22Rv1 (cell line): ENCODE measurements around the gene WDR48.

ENCODE experiments used
- CTCF ChIP-seq: fragments of 450-650 bp; IDR thresholded peaks from 2 replicates; pipeline ENCODE4 v1.5.1; 2017; ENCODE audit warnings: mild to moderate bottlenecking
- ZFX ChIP-seq: fragments of 450-650 bp; IDR thresholded peaks from 2 replicates; pipeline ENCODE4 v1.6.1; 2017; ENCODE audit warnings: antibody characterized with exemption, borderline replicate concordance

DNA sequence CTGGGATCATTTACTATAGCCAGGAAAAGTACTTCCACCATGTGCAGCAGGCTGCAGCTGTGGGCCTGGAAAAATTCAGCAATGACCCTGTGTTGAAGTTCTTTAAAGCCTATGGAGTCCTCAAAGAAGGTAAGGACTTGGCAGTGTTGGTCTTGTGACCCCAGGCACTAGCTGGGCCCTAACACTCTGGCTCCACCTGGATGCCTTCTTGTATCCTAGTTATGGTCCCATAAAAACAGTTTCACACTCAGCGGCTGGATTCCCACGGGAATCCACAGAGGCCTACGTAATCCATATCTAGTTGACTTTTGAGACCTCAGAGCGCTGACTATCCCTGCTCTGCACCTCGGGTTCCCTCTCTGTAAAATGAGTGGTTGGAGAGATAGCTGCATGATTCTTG is 57.3 kb downstream of the WDR48 start:
- TF ChIP-seq CTCF (no peak), ZFX (no peak)
